Spleen (tissue), 11 donors: ENCODE data around the gene PTK7. TPM values are rescaled to one million over a fixed set of nuclear protein-coding genes. Genes with fewer than 3 reads are reported as not detected.
A peak's percentile ranks its signal among the peaks of the same experiment; 100 is the strongest.

ENCODE experiments used
- DNase-seq: peaks from one replicate; pipeline ENCODE4 v3.0.0-alpha.2; 2020
- H3K27ac ChIP-seq, 8 donors: fragments of 200-600 bp; sonication (generic) in 7 of 8; 1 replicate in 4 of 8; 2 replicates in 4 of 8; pipeline versions ENCODE4 v1.5.0 to v1.8.0; 2016 to 2021; ENCODE audit warnings: inconsistent platforms in 4 of 8, mild to moderate bottlenecking in 4 of 8, moderate library complexity in 1 of 8
- H3K27me3 ChIP-seq, 7 donors: fragments of 200-600 bp; sonication (generic) in 6 of 7; replicated peaks in 1 of 7; 1 replicate in 4 of 7; 2 replicates in 3 of 7; pipeline versions ENCODE4 v1.5.0 to v1.8.0; 2016 to 2021; ENCODE audit warnings: inconsistent platforms in 3 of 7, mild to moderate bottlenecking in 1 of 7
- H3K36me3 ChIP-seq, 6 donors: fragments of 200-600 bp; sonication (generic) in 5 of 6; 1 replicate in 4 of 6; 2 replicates in 2 of 6; pipeline versions ENCODE4 v1.5.0 to v1.8.0; 2016 to 2021; ENCODE audit warnings: inconsistent platforms in 2 of 6
- H3K4me1 ChIP-seq, 6 donors: fragments of 200-600 bp; sonication (generic) in 5 of 6; 1 replicate in 3 of 6; 2 replicates in 3 of 6; pipeline versions ENCODE4 v1.5.0 to v1.8.0; 2016 to 2021; ENCODE audit warnings: inconsistent platforms in 3 of 6
- H3K4me3 ChIP-seq, 8 donors: fragments of 200-600 bp; sonication (generic) in 7 of 8; 1 replicate in 4 of 8; 2 replicates in 4 of 8; pipeline versions ENCODE4 v1.5.0 to v1.8.0; 2016 to 2021; ENCODE audit warnings: inconsistent platforms in 4 of 8, mild to moderate bottlenecking in 4 of 8, moderate library complexity in 2 of 8
- H3K9me3 ChIP-seq, 8 donors: fragments of 200-600 bp; sonication (generic) in 7 of 8; 1 replicate in 4 of 8; 2 replicates in 4 of 8; pipeline versions ENCODE4 v1.5.0 to v1.8.0; 2016 to 2021; ENCODE audit warnings: inconsistent platforms in 4 of 8
- POLR2A ChIP-seq, 3 donors: fragments of 450-650 bp; IDR thresholded peaks; one replicate each; pipeline ENCODE4 v1.5.1; 2017; ENCODE audit warnings: antibody characterized with exemption in 3 of 3, mild to moderate bottlenecking in 1 of 3
- POLR2AphosphoS5 ChIP-seq, 3 donors: sonication (generic); formaldehyde crosslinking; IDR thresholded peaks; one replicate each; pipeline ENCODE4 v1.5.1; 2017; ENCODE audit warnings: antibody characterized with exemption in 3 of 3
- WGBS, 5 donors: extraction: QIAGEN DNeasy Blood & Tissue Kit in 3 of 5; methylation state at CpG; one replicate each; pipeline versions ENCODE4 v1.1.5 to v1.1.7; 2013 to 2018; 5-methylcytosine and 5-hydroxymethylcytosine counted together
- intact Hi-C: fragments of 100-400 bp; cut with DNase I; formaldehyde crosslinking; loops from one replicate; pipeline ENCODE4 v1.15.0; 2023; ENCODE audit warnings: low total_unique reads
- polyA plus RNA-seq, 3 donors: library from polyadenylated mRNA; stranded (reverse); fragments of 200-250 nt; gene quantifications; one replicate each; pipeline ENCODE4 v1.2.1, GENCODE V29; 2013
- total RNA-seq, 7 donors: library from RNA; depleted of rRNA in 3 of 7; stranded (reverse); fragments of >200 nt in 3 of 7; fragmentation: NEBNext Ultra II Directional in 4 of 7; extraction: Animal tissue kit (Norgen Biotek cat#: 25700) in 4 of 7; gene quantifications; one replicate each; pipeline versions ENCODE4 v1.1.0 to v1.2.1, GENCODE V29; 2016 to 2021
- TF ChIP-seq, protein P1 (sequence below), 11 experiments: fragments of 200-600 bp in 7 of 11; fragments of 450-650 bp in 4 of 11; sonication (generic) in 4 of 11; IDR thresholded peaks in 8 of 11; conservative IDR thresholded peaks in 3 of 11; 1 replicate in 7 of 11; 2 replicates in 4 of 11; pipeline versions ENCODE4 v1.4.0 to v1.8.0; 2016 to 2021; ENCODE audit warnings: antibody characterized with exemption in 11 of 11, inconsistent platforms in 4 of 11, mild to moderate bottlenecking in 1 of 11
- donor health status: healthy with polysubstance abuse.
- donor health status: DM: no; HTN: no; CAD: no; lungs with moderate emphysema.
- donor health status: DM: no; HTN: no; CAD: no.
- donor health status: Bipolar disorder and iron deficiency.
- donor health status: healthy.
- donor health status: DM: no; HTN: no; CAD: no.
- donor health status: DM: yes; HTN: yes; CAD: no.

The PTK7 gene
- total and polyA plus RNA-seq, 10 donors: 6.0 to 66.4 (median 25.9) TPM

DNA sequence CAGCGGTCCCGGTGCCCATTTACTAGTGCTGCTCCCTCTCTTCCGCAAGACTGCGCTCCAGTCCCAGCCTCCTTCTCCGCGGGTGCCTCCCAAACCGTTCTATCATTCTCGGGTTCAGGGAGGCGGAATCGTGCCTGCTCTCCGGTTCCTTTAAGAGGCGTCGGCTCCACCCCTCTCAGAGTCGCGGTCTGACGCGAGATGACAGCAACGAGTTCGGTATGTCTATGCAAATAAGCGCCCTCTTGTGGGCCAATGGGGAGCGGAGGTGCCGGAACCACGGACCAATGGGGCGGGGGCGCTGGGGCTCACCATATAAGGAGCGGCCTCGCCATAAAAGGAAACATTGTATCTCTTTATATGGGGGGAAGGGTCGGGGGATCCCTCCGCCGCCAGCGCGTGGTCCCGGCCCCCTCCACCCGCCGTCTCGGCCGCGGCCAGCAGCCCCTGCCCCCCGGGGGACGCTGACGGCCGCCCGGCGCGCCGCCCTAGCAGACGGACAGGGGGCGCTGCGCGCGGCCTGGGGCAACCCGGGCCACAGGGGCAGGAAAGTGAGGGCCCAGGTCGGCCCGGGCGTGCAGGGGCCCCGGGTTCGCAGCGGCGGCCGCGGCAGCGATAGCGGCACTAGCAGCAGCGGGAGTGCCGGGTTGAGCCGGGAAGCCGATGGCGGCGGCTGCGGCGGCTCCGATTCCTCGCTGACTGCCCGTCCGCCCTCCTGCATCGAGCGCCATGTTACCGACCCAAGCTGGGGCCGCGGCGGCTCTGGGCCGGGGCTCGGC lies 95.0 kb downstream of the PTK7 start, which contains the start of gene SRF:
SRF (plus strand) TSS at position 339 of the 776 bp plus-strand sequence; CDS start at position 727, 388 bp downstream.
- peak within 1 kb of the TSS; percentile 88 to 99 (median 98) for H3K27ac ChIP-seq
- TF ChIP-seq POLR2A (IDR thresholded peaks at IDR 0.05): peak in 2 of 3 donors; percentile 49 to 55
- TF ChIP-seq POLR2AphosphoS5 (IDR thresholded peaks at IDR 0.05): peak; percentile 75 to 85 (median 81)
- TF ChIP-seq, protein P1, sequence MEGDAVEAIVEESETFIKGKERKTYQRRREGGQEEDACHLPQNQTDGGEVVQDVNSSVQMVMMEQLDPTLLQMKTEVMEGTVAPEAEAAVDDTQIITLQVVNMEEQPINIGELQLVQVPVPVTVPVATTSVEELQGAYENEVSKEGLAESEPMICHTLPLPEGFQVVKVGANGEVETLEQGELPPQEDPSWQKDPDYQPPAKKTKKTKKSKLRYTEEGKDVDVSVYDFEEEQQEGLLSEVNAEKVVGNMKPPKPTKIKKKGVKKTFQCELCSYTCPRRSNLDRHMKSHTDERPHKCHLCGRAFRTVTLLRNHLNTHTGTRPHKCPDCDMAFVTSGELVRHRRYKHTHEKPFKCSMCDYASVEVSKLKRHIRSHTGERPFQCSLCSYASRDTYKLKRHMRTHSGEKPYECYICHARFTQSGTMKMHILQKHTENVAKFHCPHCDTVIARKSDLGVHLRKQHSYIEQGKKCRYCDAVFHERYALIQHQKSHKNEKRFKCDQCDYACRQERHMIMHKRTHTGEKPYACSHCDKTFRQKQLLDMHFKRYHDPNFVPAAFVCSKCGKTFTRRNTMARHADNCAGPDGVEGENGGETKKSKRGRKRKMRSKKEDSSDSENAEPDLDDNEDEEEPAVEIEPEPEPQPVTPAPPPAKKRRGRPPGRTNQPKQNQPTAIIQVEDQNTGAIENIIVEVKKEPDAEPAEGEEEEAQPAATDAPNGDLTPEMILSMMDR (IDR thresholded peaks at IDR 0.05 in 8 of 11, conservative IDR thresholded peaks at IDR 0.05 in 3 of 11): peak in 9 of 11 experiments; percentile 9 to 87 (median 81)
- peaks cover 32 to 54% (median 46%) of the 10 kb centered on the region in 6 donors for H3K4me1 ChIP-seq
- no peaks in the 10 kb centered on the region for H3K9me3 ChIP-seq
- peaks cover 4 to 13% (median 11%) of the 10 kb centered on the region in 6 donors for H3K36me3 ChIP-seq
- H3K4me3 ChIP-seq: peak within 1 kb of the TSS; percentile 75 to 96 (median 83)
- intact Hi-C loops: no loop called here
- 0 to 1% (median 0%) methylated on average over 55 to 83 of the region's 83 CpGs for whole genome bisulfite sequencing, 5 donors
- H3K27me3 ChIP-seq: no peaks in the 10 kb centered on the region
- peak; percentile 99 for DNase-seq

DNA sequence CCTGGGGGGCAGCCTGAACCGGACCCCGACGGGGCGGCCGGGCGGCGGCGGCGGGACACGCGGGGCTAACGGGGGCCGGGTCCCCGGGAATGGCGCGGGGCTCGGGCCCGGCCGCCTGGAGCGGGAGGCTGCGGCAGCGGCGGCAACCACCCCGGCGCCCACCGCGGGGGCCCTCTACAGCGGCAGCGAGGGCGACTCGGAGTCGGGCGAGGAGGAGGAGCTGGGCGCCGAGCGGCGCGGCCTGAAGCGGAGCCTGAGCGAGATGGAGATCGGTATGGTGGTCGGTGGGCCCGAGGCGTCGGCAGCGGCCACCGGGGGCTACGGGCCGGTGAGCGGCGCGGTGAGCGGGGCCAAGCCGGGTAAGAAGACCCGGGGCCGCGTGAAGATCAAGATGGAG lies 95.6 kb downstream of the PTK7 start:
- no peak for DNase-seq
- H3K4me1 ChIP-seq: peaks cover 32 to 59% (median 50%) of the 10 kb centered on the region in 6 donors
- 0 to 1% (median 0%) methylated on average over 25 to 57 of the region's 57 CpGs for WGBS, 5 donors
- intact Hi-C loops: no loop called here
- peaks cover 4 to 19% (median 17%) of the 10 kb centered on the region in 6 donors for H3K36me3 ChIP-seq
- H3K27me3 ChIP-seq: no peaks in the 10 kb centered on the region
- H3K9me3 ChIP-seq: no peaks in the 10 kb centered on the region
- H3K27ac ChIP-seq: peak overlapping the region; percentile 88 to 99 (median 98)
- TF ChIP-seq, protein P1 (IDR thresholded peaks at IDR 0.05 in 8 of 11, conservative IDR thresholded peaks at IDR 0.05 in 3 of 11): no peak
- TF ChIP-seq POLR2AphosphoS5 (IDR thresholded peaks at IDR 0.05) (no peak), POLR2A (IDR thresholded peaks at IDR 0.05) (no peak)
- peak overlapping the region; percentile 75 to 96 (median 83) for H3K4me3 ChIP-seq

DNA sequence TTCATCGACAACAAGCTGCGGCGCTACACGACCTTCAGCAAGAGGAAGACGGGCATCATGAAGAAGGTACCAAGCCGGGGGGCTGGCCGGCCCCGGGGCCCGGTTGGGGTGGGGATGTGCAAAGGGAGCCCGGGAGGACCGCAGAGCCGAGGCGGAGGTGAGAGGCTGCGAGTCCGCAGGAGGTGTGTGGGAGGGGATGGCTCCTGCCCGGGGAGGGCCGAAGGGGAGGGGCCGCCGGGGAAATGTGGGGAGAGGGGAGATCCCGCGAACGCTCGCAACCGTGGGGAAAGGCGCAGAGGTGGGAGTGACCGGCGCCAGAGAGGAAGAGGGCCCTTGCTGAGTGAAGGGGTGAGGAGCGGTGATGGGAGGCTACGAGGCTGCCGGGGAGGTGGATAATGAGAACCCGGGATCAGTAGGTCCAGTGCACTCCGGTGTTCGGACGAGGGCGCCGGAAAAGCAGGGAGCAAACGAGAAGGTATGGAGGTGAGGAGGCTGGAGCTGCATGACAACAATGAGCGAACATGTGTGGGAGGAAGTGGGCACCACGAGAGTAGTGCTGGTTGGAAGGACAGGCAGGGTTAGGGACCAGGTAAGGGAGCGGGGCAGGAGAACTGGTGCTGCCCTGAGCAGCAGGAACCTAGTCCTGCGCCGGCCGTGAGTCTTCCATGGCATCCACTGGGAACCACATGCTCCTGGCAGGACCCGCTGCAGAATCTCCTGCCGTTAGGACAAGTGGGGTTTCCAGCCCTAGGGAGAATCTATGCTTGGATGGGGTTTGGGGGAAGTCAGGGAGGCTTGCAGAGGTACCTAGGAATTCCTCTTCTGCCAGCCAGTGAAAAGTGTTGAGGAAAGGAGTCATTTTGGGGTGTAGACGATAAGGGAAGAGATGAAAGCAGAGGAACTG lies 96.2 kb downstream of the PTK7 start:
- Histone ChIP-seq H3K27me3 (no peaks in the 10 kb centered on the region), H3K4me3 (peak overlapping the region; percentile 75 to 96 (median 83)), H3K9me3 (no peaks in the 10 kb centered on the region), H3K36me3 (peaks cover 4 to 25% (median 22%) of the 10 kb centered on the region in 6 donors), H3K4me1 (peaks cover 32 to 61% (median 51%) of the 10 kb centered on the region in 6 donors), H3K27ac (peak overlapping the region; percentile 88 to 99 (median 98))
- WGBS, 5 donors: 3% methylated on average over 46 of the region's 46 CpGs
- DNase-seq: peak; percentile 93
- intact Hi-C loops: no loop called here
- peak in 2 of 3 donors; percentile 18 to 52 for TF ChIP-seq POLR2AphosphoS5 (IDR thresholded peaks at IDR 0.05)
- TF ChIP-seq, protein P1 (IDR thresholded peaks at IDR 0.05 in 8 of 11, conservative IDR thresholded peaks at IDR 0.05 in 3 of 11): no peak
- TF ChIP-seq POLR2A (IDR thresholded peaks at IDR 0.05): no peak
